GM19395 (cell line): ENCODE results near the gene FAM221A.
"Not testable (repeated sequence)": the region's sequence is repeated elsewhere in the genome, so short reads cannot be mapped to it uniquely, and the experiment has no call there.

Source experiments
- ATAC-seq: cut with Tn5 transposase; IDR thresholded peaks from one replicate; pipeline ENCODE4 v1.9.1; 2021; ENCODE audit warnings: mild to moderate bottlenecking, moderate library complexity; ENCODE audit not compliant: unreplicated experiment

FAM221A gene

GRCh38 chr7:23700046-23700445, 20.0 kb downstream of the FAM221A start:
- ATAC-seq: no peak

- ATAC-seq: no peak
Measured at GRCh38 chr7:23709081-23709750, 29.2 kb downstream of the FAM221A start.

- ATAC-seq: no peak
Measured at GRCh38 chr7:23710000-23710399, 30.0 kb downstream of the FAM221A start, which contains the start of gene STK31. TSS of gene STK31 (plus strand) at chr7:23710219. CDS start at chr7:23710286, 67 bp downstream.

GRCh38 chr7:23712368-23713284, 32.6 kb downstream of the FAM221A start:
- no peak for ATAC-seq

GRCh38 chr7:23713285-23714149, 33.5 kb downstream of the FAM221A start:
- no peak for ATAC-seq

- no peak for ATAC-seq
Measured at GRCh38 chr7:23714150-23714464, 34.1 kb downstream of the FAM221A start.

- no peak for ATAC-seq
Measured at GRCh38 chr7:23714579-23714978, 34.6 kb downstream of the FAM221A start.

- ATAC-seq: no peak
Measured at GRCh38 chr7:23715099-23715498, 35.1 kb downstream of the FAM221A start.

GRCh38 chr7:23717788-23718187, 37.8 kb downstream of the FAM221A start:
- ATAC-seq: no peak

- no peak for ATAC-seq
Measured at GRCh38 chr7:23721456-23721855, 41.5 kb downstream of the FAM221A start.

GRCh38 chr7:23722587-23723216, 42.7 kb downstream of the FAM221A start:
- ATAC-seq: not testable (repeated sequence)

GRCh38 chr7:23724113-23724512, 44.1 kb downstream of the FAM221A start:
- not testable (repeated sequence) for ATAC-seq

- ATAC-seq: no peak
Measured at GRCh38 chr7:23742051-23742450, 62.1 kb downstream of the FAM221A start.

- no peak for ATAC-seq
Measured at GRCh38 chr7:23743226-23743625, 63.2 kb downstream of the FAM221A start.

- ATAC-seq: no peak
Measured at GRCh38 chr7:23746629-23747028, 66.6 kb downstream of the FAM221A start.

- no peak for ATAC-seq
Measured at GRCh38 chr7:23751852-23752251, 71.9 kb downstream of the FAM221A start.
